IPS DF 4.7 (cell line): ENCODE results near the gene ARHGEF17.
"Not testable (repeated sequence)": the region's sequence is repeated elsewhere in the genome, so short reads cannot be mapped to it uniquely, and the experiment has no call there.

Experiments used
- DNase-seq: peaks from one replicate; pipeline ENCODE4 v3.0.0-alpha.2; 2013; ENCODE audit warnings: low spot score; ENCODE audit errors: extremely low read depth

ARHGEF17 gene, protein sequence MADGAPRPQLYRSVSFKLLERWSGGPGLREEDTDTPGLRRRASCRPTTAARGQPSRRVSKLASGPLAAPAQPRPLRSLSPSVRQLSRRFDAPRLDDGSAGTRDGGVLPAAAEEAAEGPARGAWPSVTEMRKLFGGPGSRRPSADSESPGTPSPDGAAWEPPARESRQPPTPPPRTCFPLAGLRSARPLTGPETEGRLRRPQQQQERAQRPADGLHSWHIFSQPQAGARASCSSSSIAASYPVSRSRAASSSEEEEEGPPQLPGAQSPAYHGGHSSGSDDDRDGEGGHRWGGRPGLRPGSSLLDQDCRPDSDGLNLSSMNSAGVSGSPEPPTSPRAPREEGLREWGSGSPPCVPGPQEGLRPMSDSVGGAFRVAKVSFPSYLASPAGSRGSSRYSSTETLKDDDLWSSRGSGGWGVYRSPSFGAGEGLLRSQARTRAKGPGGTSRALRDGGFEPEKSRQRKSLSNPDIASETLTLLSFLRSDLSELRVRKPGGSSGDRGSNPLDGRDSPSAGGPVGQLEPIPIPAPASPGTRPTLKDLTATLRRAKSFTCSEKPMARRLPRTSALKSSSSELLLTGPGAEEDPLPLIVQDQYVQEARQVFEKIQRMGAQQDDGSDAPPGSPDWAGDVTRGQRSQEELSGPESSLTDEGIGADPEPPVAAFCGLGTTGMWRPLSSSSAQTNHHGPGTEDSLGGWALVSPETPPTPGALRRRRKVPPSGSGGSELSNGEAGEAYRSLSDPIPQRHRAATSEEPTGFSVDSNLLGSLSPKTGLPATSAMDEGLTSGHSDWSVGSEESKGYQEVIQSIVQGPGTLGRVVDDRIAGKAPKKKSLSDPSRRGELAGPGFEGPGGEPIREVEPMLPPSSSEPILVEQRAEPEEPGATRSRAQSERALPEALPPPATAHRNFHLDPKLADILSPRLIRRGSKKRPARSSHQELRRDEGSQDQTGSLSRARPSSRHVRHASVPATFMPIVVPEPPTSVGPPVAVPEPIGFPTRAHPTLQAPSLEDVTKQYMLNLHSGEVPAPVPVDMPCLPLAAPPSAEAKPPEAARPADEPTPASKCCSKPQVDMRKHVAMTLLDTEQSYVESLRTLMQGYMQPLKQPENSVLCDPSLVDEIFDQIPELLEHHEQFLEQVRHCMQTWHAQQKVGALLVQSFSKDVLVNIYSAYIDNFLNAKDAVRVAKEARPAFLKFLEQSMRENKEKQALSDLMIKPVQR (N-terminal part only)

GRCh38 chr11:73308003-73308960, at the start of gene ARHGEF17:
TSS of gene ARHGEF17 (plus strand) at chr11:73308276. CDS start at chr11:73308639, 363 bp downstream.
- DNase-seq = no peak

- DNase-seq = no peak
Observed at GRCh38 chr11:73259406-73260126, 48.5 kb upstream of the ARHGEF17 start.

DNA sequence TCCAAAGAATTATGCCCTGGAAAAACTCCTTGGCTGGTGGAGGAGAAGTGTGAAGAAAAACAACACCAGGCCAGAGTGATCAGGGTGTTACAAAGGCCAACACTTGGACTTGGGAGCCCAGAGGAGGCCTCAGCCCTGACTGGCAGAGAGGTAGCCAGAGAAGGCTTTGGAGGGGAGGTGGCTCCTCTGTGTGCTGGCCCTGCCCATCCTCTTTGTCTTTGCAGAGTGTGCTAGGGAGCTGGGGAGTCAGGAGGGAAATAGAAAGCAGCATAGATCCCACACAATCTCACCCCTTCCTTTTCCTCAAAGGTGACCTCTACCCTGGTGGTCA, 48.0 kb upstream of the ARHGEF17 start:
- no peak for DNase-seq

DNA sequence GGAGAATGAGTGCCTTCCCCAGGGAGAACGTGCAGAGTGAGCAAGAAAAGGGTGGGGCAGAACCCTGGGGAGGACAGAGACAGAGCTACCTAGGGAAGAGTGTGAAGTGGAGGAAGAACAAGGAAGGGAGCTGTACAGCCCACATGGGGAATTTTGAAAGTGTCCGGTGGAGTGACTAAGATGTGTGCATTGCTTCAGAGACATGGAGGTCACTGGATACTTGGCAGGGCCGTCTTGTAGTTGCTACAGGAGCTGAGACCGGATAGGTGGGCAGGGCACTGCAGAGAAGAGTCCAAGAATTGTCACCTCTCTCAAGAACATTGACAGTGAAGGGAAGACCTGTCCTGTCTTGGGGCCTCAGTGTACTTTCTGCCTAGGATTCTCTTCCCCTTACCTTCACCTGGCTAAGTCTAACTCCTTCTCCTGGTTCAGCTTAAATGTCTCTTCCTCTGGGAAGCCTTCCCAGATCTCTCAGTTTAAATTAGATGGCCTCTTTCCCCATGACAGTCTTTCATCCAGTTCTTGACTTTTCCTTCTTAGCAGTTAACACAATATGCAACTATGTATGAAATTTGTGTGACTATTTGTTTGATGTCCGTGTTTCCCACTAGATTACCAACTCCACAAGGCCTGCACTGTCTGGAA, 45.1 kb upstream of the ARHGEF17 start:
- DNase-seq = no peak

DNA sequence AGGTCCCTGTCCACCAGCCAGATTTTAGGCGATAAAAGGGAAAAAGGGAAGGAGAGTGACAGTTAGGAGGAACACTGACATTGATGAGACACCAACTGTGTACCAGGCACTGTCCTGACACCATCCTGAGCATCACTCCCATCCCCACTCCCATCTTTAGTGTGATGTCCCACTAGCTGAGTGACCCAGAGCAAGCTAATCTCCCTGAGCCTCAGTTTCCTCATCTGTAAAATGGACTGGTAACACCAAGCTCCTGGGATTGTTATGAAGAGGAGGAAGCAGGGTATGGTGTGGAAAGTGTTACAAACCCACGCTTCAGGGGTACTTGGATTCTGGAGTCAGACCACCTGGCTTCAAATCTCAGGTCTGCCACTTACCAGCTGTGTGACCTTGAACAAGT, 44.4 kb upstream of the ARHGEF17 start:
- DNase-seq = no peak

- no peak for DNase-seq
Observed at GRCh38 chr11:73265278-73265810, 42.7 kb upstream of the ARHGEF17 start.

DNA sequence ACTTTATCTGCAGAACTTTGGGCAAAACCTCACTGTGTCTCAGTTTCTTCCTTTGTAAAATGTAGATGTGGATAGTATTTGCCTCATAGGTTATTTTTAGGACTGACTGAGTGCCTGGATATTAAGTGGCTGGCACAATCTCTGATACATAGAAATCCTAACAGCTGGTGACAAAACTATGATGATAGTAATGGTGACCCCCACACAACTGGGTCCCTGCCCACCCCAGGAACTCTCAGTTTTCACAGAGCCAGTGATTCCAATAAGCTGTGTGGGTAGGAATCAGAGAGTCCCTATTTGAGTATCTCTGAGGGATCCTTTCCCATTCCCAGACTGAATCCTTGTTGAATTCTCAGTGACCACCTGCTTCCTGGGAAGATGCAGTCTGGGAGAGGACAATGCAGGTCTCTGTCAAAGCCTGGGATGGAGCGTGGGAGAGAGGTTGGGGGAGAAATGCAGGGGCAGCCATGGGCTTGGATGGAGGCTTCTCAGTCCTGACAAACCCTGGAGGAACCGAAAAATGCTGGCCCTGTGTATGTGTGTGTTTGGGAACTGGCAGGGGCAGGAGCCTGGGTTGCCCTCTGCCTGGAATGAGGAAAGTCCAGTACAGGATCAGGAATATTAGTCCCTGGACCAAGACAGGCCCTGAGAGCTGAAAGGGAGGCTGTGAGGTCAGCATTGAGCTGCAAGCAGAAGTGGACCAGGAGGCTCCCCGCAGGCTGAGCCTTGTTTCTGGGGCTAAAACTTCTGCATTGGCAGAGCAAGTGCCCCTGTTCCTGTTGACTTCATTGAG, 42.0 kb upstream of the ARHGEF17 start:
- DNase-seq = no peak

DNA sequence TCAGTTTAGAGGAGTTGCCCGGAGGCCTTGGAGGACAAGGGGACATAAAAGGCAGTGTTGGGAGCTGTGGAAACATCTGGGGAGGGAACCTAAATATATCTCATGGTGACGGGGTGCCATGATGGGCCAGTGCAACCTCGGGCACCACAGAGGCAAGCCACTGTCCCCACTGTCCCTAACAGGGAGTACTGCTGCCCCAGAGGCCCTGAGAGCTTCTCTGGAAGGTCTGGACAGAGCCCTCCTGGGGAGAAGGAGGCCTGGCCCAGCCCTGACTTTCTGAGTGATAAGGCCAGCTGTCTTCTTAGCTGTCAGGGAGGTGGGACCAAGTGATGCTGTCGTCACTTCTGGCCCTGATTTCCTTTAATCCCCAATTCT, 41.4 kb upstream of the ARHGEF17 start:
- DNase-seq = no peak

GRCh38 chr11:73267122-73267846, 40.8 kb upstream of the ARHGEF17 start:
- DNase-seq = no peak

GRCh38 chr11:73267906-73268540, 40.1 kb upstream of the ARHGEF17 start:
- DNase-seq = no peak

GRCh38 chr11:73268671-73269271, 39.3 kb upstream of the ARHGEF17 start:
- no peak for DNase-seq

- DNase-seq = no peak
Observed at GRCh38 chr11:73269459-73270015, 38.5 kb upstream of the ARHGEF17 start.

DNA sequence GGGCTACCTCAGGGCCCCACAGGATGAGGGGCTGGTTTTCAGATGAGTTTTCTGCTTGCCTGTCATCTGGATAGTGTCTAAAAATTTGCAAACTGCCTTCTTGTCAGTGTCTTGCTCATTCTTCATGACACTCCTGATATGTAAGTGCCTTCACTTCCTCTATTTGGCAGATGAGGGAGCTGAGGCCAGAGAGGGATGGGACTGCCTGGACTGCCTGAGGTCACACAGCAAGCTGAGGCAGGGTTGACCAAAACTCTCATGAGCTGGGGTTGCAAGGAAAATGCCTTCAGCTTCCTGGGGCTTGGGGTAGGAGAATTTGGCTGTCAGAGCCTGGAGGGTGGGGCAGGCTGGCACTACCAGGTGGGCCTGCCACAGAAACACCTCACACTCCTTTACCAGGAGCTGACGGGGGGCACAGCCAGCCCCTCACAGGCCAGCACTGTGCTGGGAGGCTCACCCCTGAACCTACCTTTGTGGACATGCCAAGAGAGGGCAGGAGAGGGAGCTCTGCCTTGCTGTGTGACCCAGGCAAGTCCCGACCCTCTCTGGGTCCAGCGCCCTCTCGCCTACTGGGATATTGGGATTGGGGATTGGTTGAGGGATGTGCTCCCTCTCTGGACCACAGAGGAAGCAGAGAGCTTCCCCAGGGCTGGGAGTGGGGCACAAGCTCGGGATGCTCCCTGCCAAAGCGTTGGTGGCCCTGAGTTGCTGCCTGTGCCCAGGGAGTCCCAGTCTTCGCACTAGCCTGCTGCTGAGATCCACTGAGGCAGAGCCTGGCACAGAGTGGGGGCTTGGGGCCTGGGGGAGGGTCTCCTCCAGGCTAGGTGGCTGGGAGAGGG, 37.8 kb upstream of the ARHGEF17 start:
- DNase-seq = no peak

GRCh38 chr11:73270855-73271477, 37.1 kb upstream of the ARHGEF17 start:
- DNase-seq = no peak

- not testable (repeated sequence) for DNase-seq
Observed at GRCh38 chr11:73271478-73271865, 36.6 kb upstream of the ARHGEF17 start.
